Large intestine (tissue), 3 donors: ENCODE data around the gene TEDDM1. TPM values are rescaled to one million over a fixed set of nuclear protein-coding genes. Genes with fewer than 3 reads are reported as not detected.
A peak's percentile ranks its signal among the peaks of the same experiment; 100 is the strongest.

Experiments used
- DNase-seq, 2 donors: peaks; one replicate each; pipeline versions ENCODE4 v3.0.0 to v3.0.0-alpha.2; 2013
- H3K27ac ChIP-seq: one replicate; pipeline ENCODE4 v1.5.1; 2013; ENCODE audit warnings: low read length
- H3K27me3 ChIP-seq: 2 replicates; pipeline ENCODE4 v1.6.1; 2013; ENCODE audit warnings: low read length; ENCODE audit not compliant: control insufficient read depth, insufficient read depth
- H3K36me3 ChIP-seq: 2 replicates; pipeline ENCODE4 v1.6.1; 2013; ENCODE audit warnings: low read length; ENCODE audit not compliant: control insufficient read depth, insufficient read depth
- H3K4me1 ChIP-seq: one replicate; pipeline ENCODE4 v1.6.1; 2013; ENCODE audit warnings: low read length; ENCODE audit not compliant: control insufficient read depth, insufficient read depth
- H3K4me3 ChIP-seq: one replicate; pipeline ENCODE4 v1.5.1; 2013; ENCODE audit warnings: low read length
- H3K9me3 ChIP-seq: one replicate; pipeline ENCODE4 v1.6.1; 2013; ENCODE audit warnings: mild to moderate bottlenecking, low read depth, low read length, moderate library complexity; ENCODE audit not compliant: control insufficient read depth
- WGBS: methylation state at CpG from one replicate; pipeline ENCODE4 v1.1.5; 2013; ENCODE audit warnings: low lambda C conversion rate; ENCODE audit not compliant: insufficient coverage; 5-methylcytosine and 5-hydroxymethylcytosine counted together
- polyA plus RNA-seq: library from polyadenylated mRNA; unstranded; fragments of 120-200 nt; gene quantifications from one replicate; pipeline ENCODE4 v1.2.1, GENCODE V29; 2013

Gene TEDDM1
- polyA plus RNA-seq, 1 donor, result 0.09 TPM

DNA sequence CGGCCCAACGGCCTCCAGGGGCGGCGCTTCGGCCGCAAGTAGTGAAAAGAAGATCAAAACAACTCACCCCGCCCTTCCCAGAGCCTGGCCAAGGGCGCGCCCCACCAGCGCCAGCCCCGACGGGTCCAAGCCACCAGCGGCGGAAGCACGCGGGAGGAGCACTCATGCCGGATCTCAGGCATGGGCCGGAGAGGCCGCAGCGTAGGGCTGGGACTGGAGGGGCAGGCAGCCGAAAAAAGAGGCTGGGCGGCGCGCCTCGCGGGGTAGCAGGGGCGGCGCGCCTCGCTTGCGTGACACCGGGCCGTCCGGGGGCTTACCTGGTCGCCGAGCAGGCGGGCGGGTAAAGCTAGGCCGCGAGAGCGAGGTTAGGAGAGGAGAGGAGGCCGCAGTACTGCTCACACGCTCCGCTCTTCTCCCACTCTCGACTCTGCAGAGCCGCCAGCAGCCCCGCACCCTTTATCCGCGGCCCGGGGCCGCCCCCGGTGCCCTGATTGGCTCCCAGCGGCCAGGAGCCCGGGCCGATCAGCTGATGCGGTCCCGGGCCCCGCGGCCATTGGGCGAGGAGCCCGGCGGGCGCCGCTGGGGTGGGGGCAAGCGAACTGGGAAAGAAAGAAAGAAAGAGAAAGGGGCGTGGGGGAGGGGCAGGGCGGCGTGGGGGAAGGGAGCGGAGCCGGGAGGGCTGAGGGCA, 9.0 kb downstream of the TEDDM1 start, which contains the start of gene GLUL:
TSS of gene GLUL (minus strand) at position 429 of the 688 bp plus-strand sequence. CDS start 3,053 bp downstream, outside the sequence.
- no CpG with 5 or more reads among the region's 70 CpGs for WGBS
- Histone ChIP-seq H3K4me1 (peaks cover 4% of the 10 kb centered on the region), H3K27ac (peak within 1 kb of the TSS; percentile 85), H3K9me3 (no peaks in the 10 kb centered on the region), H3K4me3 (peak within 1 kb of the TSS; percentile 73), H3K36me3 (peaks cover 21% of the 10 kb centered on the region), H3K27me3 (no peaks in the 10 kb centered on the region)
- peak; percentile 91 to 94 for DNase-seq

DNA sequence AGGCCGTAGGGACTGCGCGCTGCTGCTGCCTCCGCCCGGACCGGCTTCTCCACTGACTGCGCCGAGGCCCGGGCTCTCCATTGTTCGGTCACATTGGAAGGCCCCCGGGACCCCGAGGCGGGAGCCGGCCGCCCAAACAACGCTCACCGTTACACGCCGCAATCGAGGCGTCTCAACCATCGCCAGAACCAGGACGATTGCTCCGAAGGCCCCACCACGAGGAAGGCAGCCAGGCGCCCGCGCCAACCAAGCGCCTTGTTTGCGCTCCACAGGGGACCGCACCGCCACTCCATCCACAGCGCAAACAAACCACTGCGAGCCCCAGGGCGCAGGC, 9.5 kb downstream of the TEDDM1 start:
- H3K27me3 ChIP-seq, result no peaks in the 10 kb centered on the region
- peaks cover 26% of the 10 kb centered on the region for H3K36me3 ChIP-seq
- no peaks in the 10 kb centered on the region for H3K9me3 ChIP-seq
- DNase-seq, result no peak
- peak overlapping the region; percentile 83 for H3K27ac ChIP-seq
- peak overlapping the region; percentile 73 for H3K4me3 ChIP-seq
- H3K4me1 ChIP-seq, result peaks cover 4% of the 10 kb centered on the region
- WGBS, result no CpG with 5 or more reads among the region's 35 CpGs

DNA sequence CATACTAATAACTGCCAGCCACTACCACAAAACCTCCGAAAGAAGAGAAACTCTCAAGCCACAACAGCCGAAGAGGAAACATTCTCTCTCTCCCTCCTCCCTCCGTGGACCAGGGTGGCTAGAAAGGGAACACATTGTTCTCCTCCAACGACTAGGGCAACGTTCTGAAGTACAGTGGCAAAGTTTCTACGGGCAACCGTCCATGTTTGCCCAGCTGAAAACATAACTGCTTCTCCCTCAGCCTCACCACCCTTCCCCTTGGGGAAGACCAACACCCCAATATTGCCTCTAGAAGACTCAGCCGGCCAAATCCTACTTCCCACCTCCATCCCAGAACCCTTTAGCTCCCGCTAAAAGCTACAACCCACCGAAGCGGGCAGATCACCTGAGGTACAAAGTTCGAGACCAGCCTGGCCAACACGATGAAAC, 10.8 kb downstream of the TEDDM1 start:
- DNase-seq, result peak in 1 of 2 donors; percentile 26
- peaks cover 37% of the 10 kb centered on the region for H3K36me3 ChIP-seq
- WGBS, result no CpG with 5 or more reads among the region's 13 CpGs
- no peaks in the 10 kb centered on the region for H3K9me3 ChIP-seq
- H3K4me1 ChIP-seq, result peaks cover 4% of the 10 kb centered on the region
- H3K27me3 ChIP-seq, result no peaks in the 10 kb centered on the region
- H3K27ac ChIP-seq, result no peak overlapping the region
- H3K4me3 ChIP-seq, result peak overlapping the region; percentile 73

DNA sequence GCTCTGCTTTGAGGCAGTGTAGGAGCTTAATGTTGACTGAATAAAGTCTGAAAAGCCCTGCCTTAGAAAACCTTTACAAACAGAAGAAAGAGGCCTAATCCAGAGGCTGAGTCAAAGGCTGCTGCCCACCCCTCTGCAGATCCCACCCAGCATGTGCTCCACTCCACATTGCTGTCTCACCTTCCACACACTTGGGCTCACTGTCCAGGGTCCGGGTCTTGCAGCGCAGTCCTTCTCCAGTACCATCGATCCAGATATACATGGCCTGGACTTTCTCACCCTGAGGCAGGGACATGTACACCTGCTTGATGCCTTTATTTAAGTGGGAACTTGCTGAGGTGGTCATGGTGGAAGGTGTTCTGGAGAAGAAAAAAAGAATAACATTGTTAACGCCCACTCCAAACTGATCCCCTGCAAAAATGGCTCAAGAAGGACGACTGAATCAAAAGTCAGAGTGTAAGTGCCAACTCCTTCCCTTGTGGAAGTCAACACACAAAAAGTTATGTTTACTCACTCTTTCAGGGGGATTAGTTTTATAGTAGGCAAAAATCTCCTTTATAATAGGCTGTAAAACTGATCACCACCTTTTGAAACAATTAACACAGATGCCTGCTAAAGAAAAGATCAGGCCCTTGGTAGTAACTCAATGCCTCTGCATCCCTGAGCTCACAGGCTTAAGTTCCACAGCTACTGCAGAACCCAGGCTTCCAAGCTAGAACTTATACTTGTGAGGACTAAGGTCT, 11.9 kb downstream of the TEDDM1 start:
- Histone ChIP-seq H3K27me3 (no peaks in the 10 kb centered on the region), H3K9me3 (no peaks in the 10 kb centered on the region), H3K4me1 (peaks cover 4% of the 10 kb centered on the region), H3K36me3 (peaks cover 48% of the 10 kb centered on the region), H3K4me3 (peak overlapping the region; percentile 73), H3K27ac (no peak overlapping the region)
- DNase-seq, result no peak
- WGBS, result no CpG with 5 or more reads among the region's 5 CpGs

DNA sequence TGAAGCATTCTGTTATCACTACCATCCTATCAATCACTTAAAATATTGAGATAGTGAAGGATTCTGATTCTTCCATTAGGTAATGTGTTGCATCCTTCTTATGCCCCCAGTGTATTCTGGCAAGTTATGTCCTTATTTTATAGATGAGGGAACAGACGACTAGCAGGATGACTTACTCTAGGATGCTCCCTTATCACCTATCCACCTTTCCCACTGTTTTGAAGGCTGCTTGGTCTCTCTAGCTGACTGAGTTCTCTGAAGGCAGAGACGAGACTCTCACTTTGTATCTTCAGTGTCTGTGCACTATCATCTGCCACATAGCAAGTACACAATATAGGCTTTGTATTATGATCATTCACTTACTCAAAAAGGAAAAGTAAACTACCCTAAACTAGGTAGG, 12.9 kb downstream of the TEDDM1 start:
- H3K9me3 ChIP-seq, result no peaks in the 10 kb centered on the region
- no peak for DNase-seq
- peaks cover 52% of the 10 kb centered on the region for H3K36me3 ChIP-seq
- peaks cover 3% of the 10 kb centered on the region for H3K4me1 ChIP-seq
- no CpG with 5 or more reads among the region's 2 CpGs for WGBS
- H3K27me3 ChIP-seq, result no peaks in the 10 kb centered on the region
- no peak overlapping the region for H3K27ac ChIP-seq
- no peak overlapping the region for H3K4me3 ChIP-seq

DNA sequence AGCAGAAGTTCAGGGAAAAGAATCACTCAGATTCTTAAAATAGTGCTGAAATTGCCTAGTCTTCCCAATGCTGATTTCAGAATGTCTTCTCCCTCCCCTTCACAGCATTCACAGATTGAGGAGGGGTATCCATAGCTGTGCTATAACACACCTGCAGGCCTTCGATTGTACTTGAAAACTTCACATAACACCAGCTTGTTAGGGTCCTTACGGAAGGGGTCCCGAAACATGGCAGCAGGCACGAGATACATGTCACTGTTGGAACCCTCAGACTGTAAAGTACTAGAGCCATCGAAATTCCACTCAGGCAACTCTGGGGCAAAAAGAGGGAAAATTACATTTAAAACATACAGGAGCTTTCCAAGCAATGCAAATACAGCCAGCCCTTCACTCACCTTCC, 13.5 kb downstream of the TEDDM1 start:
- no peak overlapping the region for H3K4me3 ChIP-seq
- H3K27me3 ChIP-seq, result no peaks in the 10 kb centered on the region
- peaks cover 54% of the 10 kb centered on the region for H3K36me3 ChIP-seq
- H3K9me3 ChIP-seq, result no peaks in the 10 kb centered on the region
- no peaks in the 10 kb centered on the region for H3K4me1 ChIP-seq
- no peak overlapping the region for H3K27ac ChIP-seq
- no peak for DNase-seq
- WGBS, result no CpG with 5 or more reads among the region's 5 CpGs

DNA sequence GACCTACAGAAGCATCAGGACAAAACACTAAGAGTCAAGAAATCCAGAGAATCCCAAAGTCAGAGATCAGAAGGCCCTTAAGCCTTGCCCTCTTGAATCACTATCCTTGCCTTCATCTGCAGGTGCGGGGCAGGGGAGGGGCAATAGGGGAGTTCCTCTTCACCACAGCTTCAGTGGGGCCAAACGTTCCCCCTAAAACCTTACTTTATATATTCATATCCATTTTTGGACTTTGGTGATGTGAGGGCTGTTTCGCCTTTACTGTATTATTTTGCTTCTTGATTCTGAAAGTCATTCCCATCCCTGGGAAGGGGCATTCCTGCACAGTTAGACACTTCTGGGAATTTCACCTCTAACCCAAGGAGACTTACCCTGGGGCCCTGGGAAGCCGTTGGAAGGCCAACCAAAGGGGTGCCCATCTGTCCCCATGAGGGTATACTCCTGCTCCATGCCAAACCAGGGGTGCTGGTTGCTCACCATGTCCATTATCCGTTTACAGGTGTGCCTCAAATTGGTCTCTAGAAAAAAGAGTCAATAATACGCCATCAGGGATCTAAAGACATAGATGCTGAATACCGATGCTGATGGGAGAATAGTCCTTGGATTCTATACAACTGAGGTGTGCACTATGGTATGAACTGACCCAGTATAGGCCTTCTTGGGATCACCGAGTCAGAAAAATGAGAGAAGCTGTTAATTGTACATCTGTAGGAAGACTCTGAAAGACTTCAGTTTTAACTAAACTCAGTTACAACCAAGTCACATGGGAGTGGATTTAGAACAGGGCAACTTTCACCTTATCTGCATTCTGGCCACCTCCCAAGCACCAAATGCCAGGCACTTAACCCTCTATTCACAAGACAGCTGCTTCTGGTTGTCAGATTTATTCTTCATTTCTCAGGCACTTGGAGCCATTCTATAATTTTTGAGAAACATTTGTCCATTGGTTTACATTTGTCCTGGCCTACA, 14.3 kb downstream of the TEDDM1 start:
- Histone ChIP-seq H3K9me3 (no peaks in the 10 kb centered on the region), H3K36me3 (peaks cover 58% of the 10 kb centered on the region), H3K27ac (no peak overlapping the region), H3K4me3 (no peak overlapping the region), H3K4me1 (no peaks in the 10 kb centered on the region), H3K27me3 (no peaks in the 10 kb centered on the region)
- no peak for DNase-seq
- 95% methylated on average over 3 of the region's 8 CpGs for WGBS

DNA sequence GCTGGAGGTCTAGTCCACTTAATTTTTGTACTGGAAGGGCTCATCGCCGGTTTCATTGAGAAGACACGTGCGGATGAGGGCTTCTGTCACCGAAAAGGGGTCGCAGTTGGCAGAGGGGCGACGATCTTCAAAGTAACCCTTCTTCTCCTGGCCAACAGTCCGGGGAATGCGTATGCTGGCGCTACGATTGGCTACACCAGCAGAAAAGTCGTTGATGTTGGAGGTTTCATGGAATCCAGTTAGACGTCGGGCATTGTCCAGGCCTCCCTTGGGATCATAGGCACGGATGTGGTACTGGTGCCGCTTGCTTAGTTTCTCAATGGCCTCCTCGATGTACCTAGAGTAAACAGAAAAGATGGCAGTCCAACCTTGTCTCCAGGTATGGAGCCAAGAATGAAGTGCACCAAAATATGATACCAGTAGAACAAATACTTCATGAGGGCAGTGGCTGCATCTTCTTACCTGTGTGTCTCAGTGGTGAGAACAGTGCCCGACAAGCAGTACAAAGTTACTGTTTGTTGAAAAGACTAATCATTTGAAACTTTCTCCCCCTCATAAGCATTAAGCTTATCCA, 16.0 kb downstream of the TEDDM1 start:
- H3K36me3 ChIP-seq, result peaks cover 58% of the 10 kb centered on the region

DNA sequence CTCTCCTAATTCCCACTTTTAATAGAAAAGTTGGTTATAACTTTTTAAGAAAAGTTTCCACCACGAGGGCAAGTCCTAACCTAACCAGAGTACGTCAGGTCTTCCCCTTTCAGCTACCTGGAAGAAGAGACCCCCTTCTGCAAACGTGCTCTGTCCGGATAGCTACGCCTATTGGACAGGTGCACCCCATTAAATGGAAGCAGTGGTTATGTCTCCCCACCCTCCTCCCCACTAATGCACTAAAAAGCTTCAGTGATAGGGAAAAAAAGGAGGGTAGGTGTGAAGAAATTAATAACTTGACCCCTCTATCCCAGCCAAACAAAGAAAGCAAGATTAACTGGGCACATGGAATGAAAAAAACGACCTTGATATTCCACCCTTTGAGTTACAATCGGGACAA, 16.5 kb downstream of the TEDDM1 start:
- DNase-seq, result no peak
- Histone ChIP-seq H3K27ac (no peak overlapping the region), H3K4me1 (no peaks in the 10 kb centered on the region), H3K4me3 (no peak overlapping the region), H3K9me3 (no peaks in the 10 kb centered on the region), H3K27me3 (no peaks in the 10 kb centered on the region), H3K36me3 (peaks cover 58% of the 10 kb centered on the region)
- 90% methylated on average over 2 of the region's 7 CpGs for WGBS

More for the DNA sequence above, 16.0 kb downstream of the TEDDM1 start:
- Histone ChIP-seq H3K27me3 (no peaks in the 10 kb centered on the region), H3K9me3 (no peaks in the 10 kb centered on the region), H3K4me3 (no peak overlapping the region), H3K27ac (no peak overlapping the region), H3K4me1 (no peaks in the 10 kb centered on the region)
- WGBS, result no CpG with 5 or more reads among the region's 19 CpGs
- no peak for DNase-seq
